ENCODE data around the gene PRKN.

DNA sequence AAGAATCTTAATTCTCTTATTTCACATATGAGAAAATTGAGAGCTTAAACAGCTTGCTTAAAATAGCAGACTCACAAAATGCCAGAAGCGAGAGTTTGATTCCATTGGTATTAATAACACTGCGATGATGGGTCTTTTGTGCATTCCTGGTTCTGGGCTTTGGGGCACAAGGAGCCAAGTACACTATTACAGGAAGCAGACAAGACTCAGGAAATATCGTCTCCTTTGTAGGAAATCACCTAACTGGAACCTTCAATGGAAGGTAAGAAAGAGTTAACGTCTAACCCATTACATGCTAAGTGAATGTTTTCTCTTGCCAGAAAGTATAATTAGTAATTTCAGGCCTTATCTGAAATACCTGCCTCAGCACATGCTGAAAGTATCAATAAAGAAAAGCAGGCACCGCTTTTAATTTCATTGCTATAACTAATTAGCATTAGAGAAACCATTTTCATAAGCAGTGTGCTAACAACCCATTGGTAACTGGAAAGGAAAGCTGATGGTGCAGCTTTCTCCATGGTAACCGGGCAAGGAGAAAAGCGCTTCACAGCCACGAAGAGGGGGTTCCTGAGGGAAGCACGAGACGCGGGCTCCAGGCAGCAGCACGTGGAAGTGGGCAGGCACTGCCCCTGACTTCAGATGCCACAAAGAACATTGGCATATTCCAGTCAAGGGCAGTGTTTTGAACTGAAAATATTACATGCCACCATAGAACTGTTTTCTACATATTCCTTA lies 1247.0 kb downstream of the PRKN start:
- TF ChIP-seq POLR2A (IDR thresholded peaks at IDR 0.05), result no peak
- TF ChIP-seq, protein P1, sequence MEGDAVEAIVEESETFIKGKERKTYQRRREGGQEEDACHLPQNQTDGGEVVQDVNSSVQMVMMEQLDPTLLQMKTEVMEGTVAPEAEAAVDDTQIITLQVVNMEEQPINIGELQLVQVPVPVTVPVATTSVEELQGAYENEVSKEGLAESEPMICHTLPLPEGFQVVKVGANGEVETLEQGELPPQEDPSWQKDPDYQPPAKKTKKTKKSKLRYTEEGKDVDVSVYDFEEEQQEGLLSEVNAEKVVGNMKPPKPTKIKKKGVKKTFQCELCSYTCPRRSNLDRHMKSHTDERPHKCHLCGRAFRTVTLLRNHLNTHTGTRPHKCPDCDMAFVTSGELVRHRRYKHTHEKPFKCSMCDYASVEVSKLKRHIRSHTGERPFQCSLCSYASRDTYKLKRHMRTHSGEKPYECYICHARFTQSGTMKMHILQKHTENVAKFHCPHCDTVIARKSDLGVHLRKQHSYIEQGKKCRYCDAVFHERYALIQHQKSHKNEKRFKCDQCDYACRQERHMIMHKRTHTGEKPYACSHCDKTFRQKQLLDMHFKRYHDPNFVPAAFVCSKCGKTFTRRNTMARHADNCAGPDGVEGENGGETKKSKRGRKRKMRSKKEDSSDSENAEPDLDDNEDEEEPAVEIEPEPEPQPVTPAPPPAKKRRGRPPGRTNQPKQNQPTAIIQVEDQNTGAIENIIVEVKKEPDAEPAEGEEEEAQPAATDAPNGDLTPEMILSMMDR (IDR thresholded peaks at IDR 0.05 in 8 of 11, conservative IDR thresholded peaks at IDR 0.05 in 3 of 11), result no peak
